GM23338 (cell line): ENCODE data around the gene NOX5. TPM values are rescaled to one million over a fixed set of nuclear protein-coding genes. Genes with fewer than 3 reads are reported as not detected.

Source experiments
- ATAC-seq: fragments of 200-7000 bp; cut with Tn5 transposase; 3 replicates; pipeline ENCODE4 v1.9.1; 2020
- DNase-seq: peaks from one replicate; pipeline ENCODE4 v3.0.0-alpha.2; 2015; ENCODE audit warnings: low spot score
- H2AFZ ChIP-seq: fragments of 200-600 bp; sonication (generic); 2 replicates; pipeline ENCODE4 v1.8.0; 2016; ENCODE audit warnings: antibody characterized with exemption, mild to moderate bottlenecking, moderate library complexity
- H3F3A ChIP-seq: fragments of 200-600 bp; sonication (generic); replicated peaks from 2 replicates; pipeline ENCODE4 v1.8.0; 2017; ENCODE audit warnings: antibody characterized with exemption, mixed run types, low read depth
- H3K27ac ChIP-seq: fragments of 200-600 bp; sonication (generic); 2 replicates; pipeline ENCODE4 v1.6.1; 2016; ENCODE audit warnings: low read depth
- H3K27me3 ChIP-seq: fragments of 200-600 bp; sonication (generic); 2 replicates; pipeline ENCODE4 v1.8.0; 2016; ENCODE audit warnings: mild to moderate bottlenecking, mixed run types, moderate library complexity; ENCODE audit not compliant: insufficient read depth
- H3K36me3 ChIP-seq: fragments of 200-600 bp; sonication (generic); 2 replicates; pipeline ENCODE4 v1.8.0; 2016; ENCODE audit warnings: mild to moderate bottlenecking; ENCODE audit not compliant: insufficient read depth
- H3K4me1 ChIP-seq: fragments of 200-600 bp; sonication (generic); 2 replicates; pipeline ENCODE4 v1.8.0; 2016; ENCODE audit warnings: mild to moderate bottlenecking, moderate library complexity; ENCODE audit not compliant: insufficient read depth
- H3K4me2 ChIP-seq: fragments of 200-600 bp; sonication (generic); 2 replicates; pipeline ENCODE4 v1.7.1; 2017; ENCODE audit warnings: mixed run types
- H3K4me3 ChIP-seq: fragments of 200-600 bp; sonication (generic); 2 replicates; pipeline ENCODE4 v1.6.1; 2016; ENCODE audit warnings: mixed run types
- H3K79me2 ChIP-seq: fragments of 200-600 bp; sonication (generic); replicated peaks from 2 replicates; pipeline ENCODE4 v1.8.0; 2017; ENCODE audit warnings: mild to moderate bottlenecking; ENCODE audit not compliant: insufficient read depth
- H3K9me2 ChIP-seq: fragments of 200-600 bp; sonication (generic); 2 replicates; pipeline ENCODE4 v1.8.0; 2017; ENCODE audit not compliant: insufficient read depth
- H4K20me1 ChIP-seq: fragments of 200-600 bp; sonication (generic); replicated peaks from 2 replicates; pipeline ENCODE4 v1.8.0; 2017; ENCODE audit warnings: mild to moderate bottlenecking; ENCODE audit not compliant: insufficient read depth
- H3K27ac Mint-ChIP-seq: 2 replicates; pipeline ENCODE4 v1.8.0; 2020; ENCODE audit warnings: inconsistent platforms, mild to moderate bottlenecking, moderate library complexity, mixed read lengths
- H3K27me3 Mint-ChIP-seq: 3 replicates; pipeline ENCODE4 v1.8.0; 2022; ENCODE audit warnings: low read depth, mild to moderate bottlenecking, moderate library complexity, mixed read lengths, inconsistent platforms; ENCODE audit not compliant: insufficient read depth, poor library complexity
- H3K36me3 Mint-ChIP-seq: 3 replicates; pipeline ENCODE4 v1.8.0; 2021; ENCODE audit warnings: low read depth, mild to moderate bottlenecking, inconsistent platforms, moderate library complexity, mixed read lengths
- H3K4me1 Mint-ChIP-seq: 3 replicates; pipeline ENCODE4 v1.8.0; 2020; ENCODE audit warnings: mild to moderate bottlenecking, inconsistent platforms, mixed read lengths
- H3K4me3 Mint-ChIP-seq: 3 replicates; pipeline ENCODE4 v1.8.0; 2021; ENCODE audit warnings: moderate library complexity, mild to moderate bottlenecking, inconsistent platforms, mixed read lengths
- H3K9me3 Mint-ChIP-seq: 3 replicates; pipeline ENCODE4 v1.8.0; 2020; ENCODE audit warnings: moderate library complexity, mild to moderate bottlenecking, inconsistent platforms, mixed read lengths
- NANOG ChIP-seq: IDR thresholded peaks from 2 replicates; pipeline ENCODE4 v1.6.1; 2016; ENCODE audit warnings: antibody characterized with exemption, borderline replicate concordance
- POLR2AphosphoS5 ChIP-seq: IDR thresholded peaks from 2 replicates; pipeline ENCODE4 v1.6.1; 2016; ENCODE audit warnings: antibody characterized with exemption, low read depth
- STAT1 ChIP-seq: IDR thresholded peaks from one replicate; pipeline ENCODE4 v1.6.1; 2016; ENCODE audit warnings: antibody characterized with exemption; ENCODE audit not compliant: unreplicated experiment
- ZNF331 ChIP-seq: fragments of 250-450 bp; sonication (Bioruptor Pico); IDR thresholded peaks from 2 replicates; pipeline ENCODE4 v1.5.0; 2020; ENCODE audit warnings: low read depth, mild to moderate bottlenecking, moderate library complexity
- polyA plus RNA-seq: library from polyadenylated mRNA; unstranded; fragments of >200 nt; fragmentation: Nextera tagmentation; extraction: Ambion mirVana; gene quantifications from 2 replicates; pipeline ENCODE4 v1.2.1, GENCODE V29; 2016
- total RNA-seq: library from RNA; depleted of rRNA; stranded (reverse); fragments of >200 nt; shearing (Covaris generic); gene quantifications from 2 replicates; pipeline ENCODE4 v1.2.3, GENCODE V29; 2014
- TF ChIP-seq, protein P1 (sequence below): fragments of 250-450 bp; sonication (Bioruptor Pico); IDR thresholded peaks from 2 replicates; pipeline ENCODE4 v1.5.0; 2020; ENCODE audit warnings: mild to moderate bottlenecking, moderate library complexity
- TF ChIP-seq, protein P2 (sequence below), 2 experiments: fragments of 200-600 bp in 1 of 2; sonication (generic) in 1 of 2; conservative IDR thresholded peaks; 2 replicates each; pipeline versions ENCODE4 v1.5.1 to v1.6.1; 2016 to 2017; ENCODE audit warnings: antibody characterized with exemption in 2 of 2, low read depth in 2 of 2, mild to moderate bottlenecking in 2 of 2, moderate library complexity in 1 of 2

NOX5 gene
- total and polyA plus RNA-seq, 2 experiments from 2014 or later: 0.03 TPM; not detected in 1

GRCh38 chr15:69080295-69081248 is 66.1 kb downstream of the NOX5 start:
- no peak overlapping the region for H3K4me3 ChIP-seq
- ATAC-seq: peak; percentile 86
- DNase-seq: peak; percentile 74
- no peak overlapping the region for H3K27ac Mint-ChIP-seq
- peak overlapping the region; percentile 58; the same call in 1 of the 2 replicates for H2AFZ ChIP-seq
- no peaks in the 10 kb centered on the region for H3K36me3 ChIP-seq
- H3K36me3 Mint-ChIP-seq: no peaks in the 10 kb centered on the region; the same call in 2 of the 3 replicates
- no peak overlapping the region for H3K27ac ChIP-seq
- H3K9me3 Mint-ChIP-seq: no peaks in the 10 kb centered on the region
- TF ChIP-seq, protein P1, sequence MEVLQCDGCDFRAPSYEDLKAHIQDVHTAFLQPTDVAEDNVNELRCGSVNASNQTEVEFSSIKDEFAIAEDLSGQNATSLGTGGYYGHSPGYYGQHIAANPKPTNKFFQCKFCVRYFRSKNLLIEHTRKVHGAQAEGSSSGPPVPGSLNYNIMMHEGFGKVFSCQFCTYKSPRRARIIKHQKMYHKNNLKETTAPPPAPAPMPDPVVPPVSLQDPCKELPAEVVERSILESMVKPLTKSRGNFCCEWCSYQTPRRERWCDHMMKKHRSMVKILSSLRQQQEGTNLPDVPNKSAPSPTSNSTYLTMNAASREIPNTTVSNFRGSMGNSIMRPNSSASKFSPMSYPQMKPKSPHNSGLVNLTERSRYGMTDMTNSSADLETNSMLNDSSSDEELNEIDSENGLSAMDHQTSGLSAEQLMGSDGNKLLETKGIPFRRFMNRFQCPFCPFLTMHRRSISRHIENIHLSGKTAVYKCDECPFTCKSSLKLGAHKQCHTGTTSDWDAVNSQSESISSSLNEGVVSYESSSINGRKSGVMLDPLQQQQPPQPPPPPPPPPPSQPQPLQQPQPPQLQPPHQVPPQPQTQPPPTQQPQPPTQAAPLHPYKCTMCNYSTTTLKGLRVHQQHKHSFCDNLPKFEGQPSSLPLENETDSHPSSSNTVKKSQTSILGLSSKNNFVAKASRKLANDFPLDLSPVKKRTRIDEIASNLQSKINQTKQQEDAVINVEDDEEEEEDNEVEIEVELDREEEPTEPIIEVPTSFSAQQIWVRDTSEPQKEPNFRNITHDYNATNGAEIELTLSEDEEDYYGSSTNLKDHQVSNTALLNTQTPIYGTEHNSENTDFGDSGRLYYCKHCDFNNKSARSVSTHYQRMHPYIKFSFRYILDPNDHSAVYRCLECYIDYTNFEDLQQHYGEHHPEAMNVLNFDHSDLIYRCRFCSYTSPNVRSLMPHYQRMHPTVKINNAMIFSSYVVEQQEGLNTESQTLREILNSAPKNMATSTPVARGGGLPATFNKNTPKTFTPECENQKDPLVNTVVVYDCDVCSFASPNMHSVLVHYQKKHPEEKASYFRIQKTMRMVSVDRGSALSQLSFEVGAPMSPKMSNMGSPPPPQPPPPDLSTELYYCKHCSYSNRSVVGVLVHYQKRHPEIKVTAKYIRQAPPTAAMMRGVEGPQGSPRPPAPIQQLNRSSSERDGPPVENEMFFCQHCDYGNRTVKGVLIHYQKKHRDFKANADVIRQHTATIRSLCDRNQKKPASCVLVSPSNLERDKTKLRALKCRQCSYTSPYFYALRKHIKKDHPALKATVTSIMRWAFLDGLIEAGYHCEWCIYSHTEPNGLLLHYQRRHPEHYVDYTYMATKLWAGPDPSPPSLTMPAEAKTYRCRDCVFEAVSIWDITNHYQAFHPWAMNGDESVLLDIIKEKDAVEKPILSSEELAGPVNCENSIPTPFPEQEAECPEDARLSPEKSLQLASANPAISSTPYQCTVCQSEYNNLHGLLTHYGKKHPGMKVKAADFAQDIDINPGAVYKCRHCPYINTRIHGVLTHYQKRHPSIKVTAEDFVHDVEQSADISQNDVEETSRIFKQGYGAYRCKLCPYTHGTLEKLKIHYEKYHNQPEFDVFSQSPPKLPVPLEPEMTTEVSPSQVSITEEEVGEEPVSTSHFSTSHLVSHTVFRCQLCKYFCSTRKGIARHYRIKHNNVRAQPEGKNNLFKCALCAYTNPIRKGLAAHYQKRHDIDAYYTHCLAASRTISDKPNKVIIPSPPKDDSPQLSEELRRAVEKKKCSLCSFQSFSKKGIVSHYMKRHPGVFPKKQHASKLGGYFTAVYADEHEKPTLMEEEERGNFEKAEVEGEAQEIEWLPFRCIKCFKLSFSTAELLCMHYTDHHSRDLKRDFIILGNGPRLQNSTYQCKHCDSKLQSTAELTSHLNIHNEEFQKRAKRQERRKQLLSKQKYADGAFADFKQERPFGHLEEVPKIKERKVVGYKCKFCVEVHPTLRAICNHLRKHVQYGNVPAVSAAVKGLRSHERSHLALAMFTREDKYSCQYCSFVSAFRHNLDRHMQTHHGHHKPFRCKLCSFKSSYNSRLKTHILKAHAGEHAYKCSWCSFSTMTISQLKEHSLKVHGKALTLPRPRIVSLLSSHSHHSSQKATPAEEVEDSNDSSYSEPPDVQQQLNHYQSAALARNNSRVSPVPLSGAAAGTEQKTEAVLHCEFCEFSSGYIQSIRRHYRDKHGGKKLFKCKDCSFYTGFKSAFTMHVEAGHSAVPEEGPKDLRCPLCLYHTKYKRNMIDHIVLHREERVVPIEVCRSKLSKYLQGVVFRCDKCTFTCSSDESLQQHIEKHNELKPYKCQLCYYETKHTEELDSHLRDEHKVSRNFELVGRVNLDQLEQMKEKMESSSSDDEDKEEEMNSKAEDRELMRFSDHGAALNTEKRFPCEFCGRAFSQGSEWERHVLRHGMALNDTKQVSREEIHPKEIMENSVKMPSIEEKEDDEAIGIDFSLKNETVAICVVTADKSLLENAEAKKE (CRISPR knock-in tag): no peak
- TF ChIP-seq, protein P2, sequence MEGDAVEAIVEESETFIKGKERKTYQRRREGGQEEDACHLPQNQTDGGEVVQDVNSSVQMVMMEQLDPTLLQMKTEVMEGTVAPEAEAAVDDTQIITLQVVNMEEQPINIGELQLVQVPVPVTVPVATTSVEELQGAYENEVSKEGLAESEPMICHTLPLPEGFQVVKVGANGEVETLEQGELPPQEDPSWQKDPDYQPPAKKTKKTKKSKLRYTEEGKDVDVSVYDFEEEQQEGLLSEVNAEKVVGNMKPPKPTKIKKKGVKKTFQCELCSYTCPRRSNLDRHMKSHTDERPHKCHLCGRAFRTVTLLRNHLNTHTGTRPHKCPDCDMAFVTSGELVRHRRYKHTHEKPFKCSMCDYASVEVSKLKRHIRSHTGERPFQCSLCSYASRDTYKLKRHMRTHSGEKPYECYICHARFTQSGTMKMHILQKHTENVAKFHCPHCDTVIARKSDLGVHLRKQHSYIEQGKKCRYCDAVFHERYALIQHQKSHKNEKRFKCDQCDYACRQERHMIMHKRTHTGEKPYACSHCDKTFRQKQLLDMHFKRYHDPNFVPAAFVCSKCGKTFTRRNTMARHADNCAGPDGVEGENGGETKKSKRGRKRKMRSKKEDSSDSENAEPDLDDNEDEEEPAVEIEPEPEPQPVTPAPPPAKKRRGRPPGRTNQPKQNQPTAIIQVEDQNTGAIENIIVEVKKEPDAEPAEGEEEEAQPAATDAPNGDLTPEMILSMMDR (conservative IDR thresholded peaks at IDR 0.05; ENCODE audit: low read depth in 2 of 2): no peak
- TF ChIP-seq ZNF331 (no peak), NANOG (no peak), STAT1 (no peak), POLR2AphosphoS5 (no peak)
- H3K4me1 ChIP-seq: peaks cover 42% of the 10 kb centered on the region
- H3K4me1 Mint-ChIP-seq: peaks cover 54% of the 10 kb centered on the region
- H3K27me3 Mint-ChIP-seq: peaks cover 20% of the 10 kb centered on the region
- no peaks in the 10 kb centered on the region for H3F3A ChIP-seq
- H3K79me2 ChIP-seq: no peaks in the 10 kb centered on the region
- no peaks in the 10 kb centered on the region for H4K20me1 ChIP-seq
- peak overlapping the region; percentile 35; the same call in 1 of the 2 replicates for H3K4me2 ChIP-seq
- no peaks in the 10 kb centered on the region for H3K27me3 ChIP-seq
- peak overlapping the region; percentile 2; the same call in 1 of the 3 replicates for H3K4me3 Mint-ChIP-seq
- H3K9me2 ChIP-seq: no peaks in the 10 kb centered on the region
